ENCODE data around the gene SRRM3. TPM values are rescaled to one million over a fixed set of nuclear protein-coding genes. Genes with fewer than 3 reads are reported as not detected.
A peak's percentile ranks its signal among the peaks of the same experiment; 100 is the strongest.
"Not testable (repeated sequence)": the region's sequence is repeated elsewhere in the genome, so short reads cannot be mapped to it uniquely, and the experiment has no call there.

Gene SRRM3
- total RNA-seq, 4 donors from 2014 or later: 1.6 to 4.1 (median 2.8) TPM

DNA sequence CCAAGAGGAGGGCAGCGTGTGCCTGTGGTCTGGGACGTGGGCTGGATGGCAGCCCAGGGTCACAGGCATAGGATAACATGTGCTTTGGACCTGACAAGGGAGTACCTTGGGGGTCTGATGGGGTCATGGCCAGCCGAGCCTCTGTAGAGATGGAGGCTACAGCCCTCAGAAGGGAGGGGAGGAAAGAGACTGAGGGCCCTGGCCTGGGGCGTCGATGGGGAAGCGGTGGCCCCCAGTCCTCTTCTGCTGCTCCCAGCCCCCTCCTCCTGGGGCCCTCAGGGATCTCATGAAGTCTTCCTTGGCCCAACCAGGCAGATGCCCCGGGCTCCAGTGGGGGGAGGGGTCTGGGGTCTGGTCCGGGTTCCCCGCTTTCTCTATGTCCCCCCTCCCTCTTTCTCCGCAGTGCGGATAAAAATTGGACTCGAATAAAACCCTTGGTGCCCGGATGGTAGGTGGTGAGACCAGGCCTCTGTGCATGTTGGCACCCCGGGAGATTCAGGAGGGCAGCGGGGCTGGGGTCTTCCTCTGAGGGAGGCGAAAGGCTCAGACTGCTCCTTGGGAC is 85.2 kb downstream of the SRRM3 start:
- H3K27ac ChIP-seq: no peak overlapping the region
- 80 to 92% methylated on average over 1 to 2 of the region's 16 CpGs for WGBS, 2 donors (ENCODE audit: low coverage in 1 of 2)
- TF ChIP-seq POLR2A (IDR thresholded peaks at IDR 0.05) (no peak), POLR2AphosphoS5 (IDR thresholded peaks at IDR 0.05) (no peak), EP300 (IDR thresholded peaks at IDR 0.05) (no peak)
- TF ChIP-seq, protein P1, sequence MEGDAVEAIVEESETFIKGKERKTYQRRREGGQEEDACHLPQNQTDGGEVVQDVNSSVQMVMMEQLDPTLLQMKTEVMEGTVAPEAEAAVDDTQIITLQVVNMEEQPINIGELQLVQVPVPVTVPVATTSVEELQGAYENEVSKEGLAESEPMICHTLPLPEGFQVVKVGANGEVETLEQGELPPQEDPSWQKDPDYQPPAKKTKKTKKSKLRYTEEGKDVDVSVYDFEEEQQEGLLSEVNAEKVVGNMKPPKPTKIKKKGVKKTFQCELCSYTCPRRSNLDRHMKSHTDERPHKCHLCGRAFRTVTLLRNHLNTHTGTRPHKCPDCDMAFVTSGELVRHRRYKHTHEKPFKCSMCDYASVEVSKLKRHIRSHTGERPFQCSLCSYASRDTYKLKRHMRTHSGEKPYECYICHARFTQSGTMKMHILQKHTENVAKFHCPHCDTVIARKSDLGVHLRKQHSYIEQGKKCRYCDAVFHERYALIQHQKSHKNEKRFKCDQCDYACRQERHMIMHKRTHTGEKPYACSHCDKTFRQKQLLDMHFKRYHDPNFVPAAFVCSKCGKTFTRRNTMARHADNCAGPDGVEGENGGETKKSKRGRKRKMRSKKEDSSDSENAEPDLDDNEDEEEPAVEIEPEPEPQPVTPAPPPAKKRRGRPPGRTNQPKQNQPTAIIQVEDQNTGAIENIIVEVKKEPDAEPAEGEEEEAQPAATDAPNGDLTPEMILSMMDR (IDR thresholded peaks at IDR 0.05): no peak
- no peak for ATAC-seq
- no peaks in the 10 kb centered on the region for H3K9me3 ChIP-seq
- peaks cover 0 to 28% (median 7%) of the 10 kb centered on the region in 3 donors for H3K4me1 ChIP-seq
- peaks cover 27% of the 10 kb centered on the region for H3K27me3 ChIP-seq
- no peaks in the 10 kb centered on the region for H3K36me3 ChIP-seq
- no peak overlapping the region for H3K4me3 ChIP-seq

DNA sequence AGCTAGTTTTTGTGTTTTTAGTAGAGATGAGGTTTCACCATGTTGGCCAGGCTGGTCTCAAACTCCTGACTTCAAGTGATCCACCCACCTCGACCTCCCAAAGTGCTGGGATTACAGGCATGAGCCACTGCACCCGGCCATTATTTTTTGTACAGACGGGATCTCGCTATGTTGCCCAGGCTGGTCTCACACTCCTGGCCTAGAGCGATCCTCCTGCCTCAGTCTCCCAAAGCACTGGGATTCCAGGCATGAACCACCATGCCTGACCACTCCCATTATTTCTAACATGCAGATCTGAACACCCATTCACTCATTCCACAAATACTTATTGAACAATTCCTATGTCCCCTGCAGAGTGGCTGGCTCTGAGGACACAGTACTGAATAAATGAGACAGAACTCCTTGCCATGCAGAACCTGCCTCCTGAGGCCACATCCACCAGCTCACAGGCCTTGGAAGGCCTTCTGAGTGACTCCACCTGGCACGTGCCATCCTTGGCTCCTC is 89.2 kb downstream of the SRRM3 start:
- H3K4me3 ChIP-seq: not testable (repeated sequence)

DNA sequence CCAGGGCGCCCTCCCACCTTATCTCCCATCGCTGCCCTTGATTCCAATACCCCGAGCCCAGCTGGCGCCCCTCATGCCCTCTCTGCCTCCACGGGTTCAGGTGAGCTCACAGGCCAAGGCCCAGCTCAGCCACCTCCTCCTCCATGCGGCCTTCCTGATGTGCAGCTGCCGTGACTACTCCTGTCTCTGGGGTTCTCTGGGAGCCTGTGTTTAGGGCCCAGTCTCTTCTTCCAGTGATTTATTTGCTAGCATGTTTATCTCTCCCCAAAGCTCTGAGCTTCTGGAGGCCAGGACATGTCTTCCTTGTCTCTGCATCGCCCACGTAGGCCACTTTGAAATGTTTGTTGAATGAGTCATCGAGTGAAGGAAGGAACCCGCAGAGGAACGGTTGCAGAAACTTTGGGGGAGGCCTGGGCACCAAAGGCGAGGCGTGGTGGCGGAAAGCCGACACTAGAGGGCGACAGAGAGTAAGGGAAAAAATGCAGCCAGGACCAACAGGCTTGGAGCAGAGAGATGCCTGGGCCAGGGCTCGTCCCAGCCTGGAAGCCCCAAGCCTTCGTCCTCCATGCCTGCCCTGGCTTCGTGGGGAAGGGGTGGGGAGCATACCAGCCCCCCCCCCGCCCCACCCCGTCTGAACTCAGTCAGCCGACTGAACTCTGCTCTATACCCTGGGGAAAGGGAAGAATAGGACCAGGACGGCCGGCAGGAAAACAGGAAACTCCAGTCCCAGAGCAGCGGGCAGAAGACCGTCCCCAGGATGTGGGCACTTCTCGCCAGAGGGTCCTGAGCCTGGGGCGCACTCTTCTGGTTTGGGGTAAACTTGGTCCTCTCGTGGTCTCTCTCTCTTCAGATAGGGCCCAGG is 89.9 kb downstream of the SRRM3 start:
- H3K4me1 ChIP-seq: peaks cover 6 to 57% (median 37%) of the 10 kb centered on the region in 3 donors
- WGBS, 2 donors (ENCODE audit: low coverage in 1 of 2): 15 to 41% methylated on average over 9 to 15 of the region's 30 CpGs
- no peaks in the 10 kb centered on the region for H3K9me3 ChIP-seq
- no peaks in the 10 kb centered on the region for H3K27me3 ChIP-seq
- H3K36me3 ChIP-seq: no peaks in the 10 kb centered on the region
- TF ChIP-seq POLR2AphosphoS5 (IDR thresholded peaks at IDR 0.05): peak; percentile 75
- TF ChIP-seq POLR2A (IDR thresholded peaks at IDR 0.05): peak in 1 of 2 donors; percentile 30
- TF ChIP-seq EP300 (IDR thresholded peaks at IDR 0.05): no peak
- TF ChIP-seq, protein P1 (IDR thresholded peaks at IDR 0.05): peak in 3 of 4 experiments; percentile 94 to 99 (median 99)
- peak; percentile 72 for ATAC-seq
- peak overlapping the region; percentile 87 to 98 (median 97) for H3K27ac ChIP-seq
- peak overlapping the region; percentile 26 to 46 for H3K4me3 ChIP-seq

More for the DNA sequence above, 89.2 kb downstream of the SRRM3 start:
- peak overlapping the region in 3 of 4 donors; percentile 97 to 98 (median 97) for H3K27ac ChIP-seq
- WGBS, 2 donors (ENCODE audit: low coverage in 1 of 2): 20 to 91% methylated on average over 1 to 5 of the region's 6 CpGs
- H3K36me3 ChIP-seq, H3K9me3 ChIP-seq, H3K27me3 ChIP-seq, ATAC-seq: not testable (repeated sequence)
- H3K4me1 ChIP-seq: peaks cover 6 to 50% (median 37%) of the 10 kb centered on the region in 3 donors

DNA sequence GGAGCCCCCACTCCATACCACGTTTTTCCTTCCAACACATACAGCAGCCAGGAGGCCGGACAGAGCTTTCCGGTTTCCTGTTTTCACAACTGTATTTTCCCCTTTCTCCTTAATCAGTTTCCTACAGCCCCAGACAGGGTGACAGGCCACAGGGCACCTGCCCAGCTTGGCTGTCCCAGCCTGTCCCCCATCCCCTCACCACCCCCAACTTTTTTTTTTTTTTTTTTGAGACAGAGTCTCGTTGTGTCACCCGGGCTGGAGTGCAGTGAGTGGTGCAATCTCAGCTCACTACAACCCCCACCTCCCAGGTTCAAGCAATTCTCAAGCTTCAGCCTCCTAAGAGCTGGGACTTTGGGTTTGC is 90.5 kb downstream of the SRRM3 start:
- TF ChIP-seq, protein P1 (IDR thresholded peaks at IDR 0.05): no peak
- TF ChIP-seq POLR2AphosphoS5 (IDR thresholded peaks at IDR 0.05) (no peak), EP300 (IDR thresholded peaks at IDR 0.05) (no peak), POLR2A (IDR thresholded peaks at IDR 0.05) (no peak)
- Histone ChIP-seq H3K4me3 (peak overlapping the region; percentile 26 to 46), H3K27ac (peak overlapping the region; percentile 87 to 98 (median 97)), H3K27me3 (no peaks in the 10 kb centered on the region), H3K9me3 (no peaks in the 10 kb centered on the region), H3K4me1 (peaks cover 6 to 63% (median 40%) of the 10 kb centered on the region in 3 donors), H3K36me3 (no peaks in the 10 kb centered on the region)
- peak; percentile 13 for ATAC-seq
- WGBS, 2 donors (ENCODE audit: low coverage in 1 of 2): 0 to 10% methylated on average over 3 to 5 of the region's 5 CpGs

DNA sequence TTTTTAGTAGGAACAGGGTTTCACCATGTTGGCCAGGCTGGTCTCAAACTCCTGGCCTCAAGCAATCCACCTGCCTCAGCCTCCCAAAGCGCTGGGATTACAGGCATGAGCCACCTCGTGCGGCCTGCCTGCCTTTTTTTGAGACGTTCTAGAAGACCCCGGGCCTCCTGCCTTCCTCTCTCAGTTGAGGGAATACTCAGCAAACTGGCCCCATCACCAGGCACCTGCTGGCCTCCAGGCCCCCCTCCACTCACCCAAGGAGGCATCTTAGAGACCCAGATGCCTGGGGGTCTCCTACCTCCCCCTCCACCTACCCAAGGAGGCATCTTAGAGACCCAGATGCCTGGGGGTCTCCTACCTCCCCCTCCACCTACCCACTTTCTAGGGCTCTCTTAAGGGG is 91.2 kb downstream of the SRRM3 start:
- WGBS, 2 donors (ENCODE audit: low coverage in 1 of 2): 64 to 76% methylated on average over 4 to 5 of the region's 5 CpGs
- Histone ChIP-seq H3K27ac (peak overlapping the region; percentile 87 to 98 (median 97)), H3K4me3 (peak overlapping the region in 1 of 2 donors; percentile 46), H3K4me1 (peaks cover 9 to 70% (median 44%) of the 10 kb centered on the region in 3 donors)
- not testable (repeated sequence) for ATAC-seq, H3K27me3 ChIP-seq, H3K36me3 ChIP-seq, H3K9me3 ChIP-seq

Measured in gastroesophageal sphincter (tissue), 4 donors.